ENCODE results near the gene COL11A2. TPM values are rescaled to one million over a fixed set of nuclear protein-coding genes. Genes with fewer than 3 reads are reported as not detected.

Gene COL11A2
- total and polyA plus RNA-seq, 2 of the 13 experiments (the other 11 are each of a cell fraction or from before 2014, with no cell fraction given), result 0.55 TPM

DNA sequence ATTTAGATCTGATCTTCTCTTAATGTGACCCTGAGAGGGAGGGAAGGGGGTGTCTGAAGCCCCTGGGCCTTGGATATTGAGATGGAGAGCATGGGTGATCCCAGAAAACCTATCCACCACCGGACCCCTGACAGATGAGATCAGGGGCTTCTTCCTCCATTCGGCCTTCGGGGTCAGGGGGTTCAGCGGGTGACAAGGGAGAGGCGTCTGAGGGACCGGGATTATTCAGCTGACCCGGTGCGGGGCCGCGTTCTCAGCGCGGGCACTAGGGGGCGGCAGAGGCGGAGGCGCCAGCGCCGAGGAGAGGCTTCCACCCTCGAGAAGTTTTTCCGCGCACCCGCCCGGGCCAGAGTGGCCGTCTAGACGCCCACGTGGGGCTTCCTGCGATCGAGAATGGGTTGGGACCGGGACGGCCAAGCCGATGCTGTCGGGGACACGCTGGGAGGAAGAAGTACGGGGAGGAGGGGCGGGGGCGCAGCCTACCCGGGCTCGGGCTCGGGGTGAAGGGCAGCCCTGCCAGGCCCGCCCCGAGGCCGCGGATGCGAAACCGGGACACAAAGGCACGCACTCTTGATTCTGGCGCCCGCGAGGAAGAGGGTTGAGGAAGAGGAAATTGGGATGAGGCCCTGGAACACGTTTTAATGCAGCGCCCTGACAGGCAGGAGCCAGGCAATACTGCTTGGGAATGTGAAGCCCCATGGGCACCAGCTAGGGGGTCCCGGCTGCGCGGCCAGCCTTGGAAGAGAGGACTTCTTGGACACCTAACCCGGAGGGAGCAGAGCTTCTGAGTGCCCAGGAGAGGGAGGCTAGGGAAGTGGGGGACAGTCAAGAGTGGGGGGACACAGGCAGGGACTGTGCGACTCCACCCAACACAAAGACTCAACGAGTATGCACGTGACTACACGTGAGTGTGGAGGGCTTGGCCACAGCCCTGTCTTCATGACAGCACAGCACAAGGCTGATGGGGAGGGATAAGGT is 30.6 kb downstream of the COL11A2 start (continued):
- TF ChIP-seq ZSCAN20 (CRISPR knock-in tag; IDR thresholded peaks at IDR 0.05; ENCODE audit: borderline replicate concordance), result no peak
- TF ChIP-seq ZNF557 (CRISPR knock-in tag; IDR thresholded peaks at IDR 0.05), result no peak
- TF ChIP-seq, protein P1, sequence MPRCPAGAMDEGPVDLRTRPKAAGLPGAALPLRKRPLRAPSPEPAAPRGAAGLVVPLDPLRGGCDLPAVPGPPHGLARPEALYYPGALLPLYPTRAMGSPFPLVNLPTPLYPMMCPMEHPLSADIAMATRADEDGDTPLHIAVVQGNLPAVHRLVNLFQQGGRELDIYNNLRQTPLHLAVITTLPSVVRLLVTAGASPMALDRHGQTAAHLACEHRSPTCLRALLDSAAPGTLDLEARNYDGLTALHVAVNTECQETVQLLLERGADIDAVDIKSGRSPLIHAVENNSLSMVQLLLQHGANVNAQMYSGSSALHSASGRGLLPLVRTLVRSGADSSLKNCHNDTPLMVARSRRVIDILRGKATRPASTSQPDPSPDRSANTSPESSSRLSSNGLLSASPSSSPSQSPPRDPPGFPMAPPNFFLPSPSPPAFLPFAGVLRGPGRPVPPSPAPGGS (CRISPR knock-in tag; IDR thresholded peaks at IDR 0.05), result peak; percentile 50; the same call in 1 of the 2 replicates
- no peak for TF ChIP-seq MEIS2 (CRISPR knock-in tag; IDR thresholded peaks at IDR 0.05)
- no peak for TF ChIP-seq SOX6 (IDR thresholded peaks at IDR 0.05)
- 0 out of 2 replicates have a peak, but pooled peaks have one; percentile 20 for TF ChIP-seq SOX6 (CRISPR knock-in tag; IDR thresholded peaks at IDR 0.05)
- TF ChIP-seq MBNL3 (CRISPR knock-in tag; conservative IDR thresholded peaks at IDR 0.05), result no peak
- TF ChIP-seq, protein P2, sequence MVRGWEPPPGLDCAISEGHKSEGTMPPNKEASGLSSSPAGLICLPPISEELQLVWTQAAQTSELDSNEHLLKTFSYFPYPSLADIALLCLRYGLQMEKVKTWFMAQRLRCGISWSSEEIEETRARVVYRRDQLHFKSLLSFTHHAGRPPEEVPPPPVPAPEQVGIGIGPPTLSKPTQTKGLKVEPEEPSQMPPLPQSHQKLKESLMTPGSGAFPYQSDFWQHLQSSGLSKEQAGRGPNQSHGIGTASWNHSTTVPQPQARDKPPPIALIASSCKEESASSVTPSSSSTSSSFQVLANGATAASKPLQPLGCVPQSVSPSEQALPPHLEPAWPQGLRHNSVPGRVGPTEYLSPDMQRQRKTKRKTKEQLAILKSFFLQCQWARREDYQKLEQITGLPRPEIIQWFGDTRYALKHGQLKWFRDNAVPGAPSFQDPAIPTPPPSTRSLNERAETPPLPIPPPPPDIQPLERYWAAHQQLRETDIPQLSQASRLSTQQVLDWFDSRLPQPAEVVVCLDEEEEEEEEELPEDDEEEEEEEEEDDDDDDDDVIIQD (CRISPR knock-in tag; IDR thresholded peaks at IDR 0.05; ENCODE audit: low read depth), result no peak
- TF ChIP-seq KMT2B (CRISPR knock-in tag; IDR thresholded peaks at IDR 0.05), result no peak
- TF ChIP-seq TCF7L2 (IDR thresholded peaks at IDR 0.05; ENCODE audit: low read depth, low read length), result no peak
- TF ChIP-seq, protein P3, sequence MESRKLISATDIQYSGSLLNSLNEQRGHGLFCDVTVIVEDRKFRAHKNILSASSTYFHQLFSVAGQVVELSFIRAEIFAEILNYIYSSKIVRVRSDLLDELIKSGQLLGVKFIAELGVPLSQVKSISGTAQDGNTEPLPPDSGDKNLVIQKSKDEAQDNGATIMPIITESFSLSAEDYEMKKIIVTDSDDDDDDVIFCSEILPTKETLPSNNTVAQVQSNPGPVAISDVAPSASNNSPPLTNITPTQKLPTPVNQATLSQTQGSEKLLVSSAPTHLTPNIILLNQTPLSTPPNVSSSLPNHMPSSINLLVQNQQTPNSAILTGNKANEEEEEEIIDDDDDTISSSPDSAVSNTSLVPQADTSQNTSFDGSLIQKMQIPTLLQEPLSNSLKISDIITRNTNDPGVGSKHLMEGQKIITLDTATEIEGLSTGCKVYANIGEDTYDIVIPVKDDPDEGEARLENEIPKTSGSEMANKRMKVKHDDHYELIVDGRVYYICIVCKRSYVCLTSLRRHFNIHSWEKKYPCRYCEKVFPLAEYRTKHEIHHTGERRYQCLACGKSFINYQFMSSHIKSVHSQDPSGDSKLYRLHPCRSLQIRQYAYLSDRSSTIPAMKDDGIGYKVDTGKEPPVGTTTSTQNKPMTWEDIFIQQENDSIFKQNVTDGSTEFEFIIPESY (CRISPR knock-in tag; IDR thresholded peaks at IDR 0.05), result no peak
- TF ChIP-seq, protein P4, sequence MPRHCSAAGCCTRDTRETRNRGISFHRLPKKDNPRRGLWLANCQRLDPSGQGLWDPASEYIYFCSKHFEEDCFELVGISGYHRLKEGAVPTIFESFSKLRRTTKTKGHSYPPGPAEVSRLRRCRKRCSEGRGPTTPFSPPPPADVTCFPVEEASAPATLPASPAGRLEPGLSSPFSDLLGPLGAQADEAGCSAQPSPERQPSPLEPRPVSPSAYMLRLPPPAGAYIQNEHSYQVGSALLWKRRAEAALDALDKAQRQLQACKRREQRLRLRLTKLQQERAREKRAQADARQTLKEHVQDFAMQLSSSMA (CRISPR knock-in tag; IDR thresholded peaks at IDR 0.05), result no peak
- TF ChIP-seq, protein P5, sequence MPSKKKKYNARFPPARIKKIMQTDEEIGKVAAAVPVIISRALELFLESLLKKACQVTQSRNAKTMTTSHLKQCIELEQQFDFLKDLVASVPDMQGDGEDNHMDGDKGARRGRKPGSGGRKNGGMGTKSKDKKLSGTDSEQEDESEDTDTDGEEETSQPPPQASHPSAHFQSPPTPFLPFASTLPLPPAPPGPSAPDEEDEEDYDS (CRISPR knock-in tag; IDR thresholded peaks at IDR 0.05), result no peak; the same call in 1 of the 2 replicates
- no peak for TF ChIP-seq ZBTB1 (CRISPR knock-in tag; IDR thresholded peaks at IDR 0.05; ENCODE audit: borderline replicate concordance)
- no peak for TF ChIP-seq KDM4B (CRISPR knock-in tag; IDR thresholded peaks at IDR 0.05)
- TF ChIP-seq, protein P6, sequence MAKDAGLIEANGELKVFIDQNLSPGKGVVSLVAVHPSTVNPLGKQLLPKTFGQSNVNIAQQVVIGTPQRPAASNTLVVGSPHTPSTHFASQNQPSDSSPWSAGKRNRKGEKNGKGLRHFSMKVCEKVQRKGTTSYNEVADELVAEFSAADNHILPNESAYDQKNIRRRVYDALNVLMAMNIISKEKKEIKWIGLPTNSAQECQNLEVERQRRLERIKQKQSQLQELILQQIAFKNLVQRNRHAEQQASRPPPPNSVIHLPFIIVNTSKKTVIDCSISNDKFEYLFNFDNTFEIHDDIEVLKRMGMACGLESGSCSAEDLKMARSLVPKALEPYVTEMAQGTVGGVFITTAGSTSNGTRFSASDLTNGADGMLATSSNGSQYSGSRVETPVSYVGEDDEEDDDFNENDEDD (CRISPR knock-in tag; IDR thresholded peaks at IDR 0.05; ENCODE audit: borderline replicate concordance), result peak; percentile 47; the same call in 1 of the 2 replicates
- TF ChIP-seq SRF (IDR thresholded peaks at IDR 0.05; ENCODE audit: low read depth, low read length), result no peak
- TF ChIP-seq, protein P7, sequence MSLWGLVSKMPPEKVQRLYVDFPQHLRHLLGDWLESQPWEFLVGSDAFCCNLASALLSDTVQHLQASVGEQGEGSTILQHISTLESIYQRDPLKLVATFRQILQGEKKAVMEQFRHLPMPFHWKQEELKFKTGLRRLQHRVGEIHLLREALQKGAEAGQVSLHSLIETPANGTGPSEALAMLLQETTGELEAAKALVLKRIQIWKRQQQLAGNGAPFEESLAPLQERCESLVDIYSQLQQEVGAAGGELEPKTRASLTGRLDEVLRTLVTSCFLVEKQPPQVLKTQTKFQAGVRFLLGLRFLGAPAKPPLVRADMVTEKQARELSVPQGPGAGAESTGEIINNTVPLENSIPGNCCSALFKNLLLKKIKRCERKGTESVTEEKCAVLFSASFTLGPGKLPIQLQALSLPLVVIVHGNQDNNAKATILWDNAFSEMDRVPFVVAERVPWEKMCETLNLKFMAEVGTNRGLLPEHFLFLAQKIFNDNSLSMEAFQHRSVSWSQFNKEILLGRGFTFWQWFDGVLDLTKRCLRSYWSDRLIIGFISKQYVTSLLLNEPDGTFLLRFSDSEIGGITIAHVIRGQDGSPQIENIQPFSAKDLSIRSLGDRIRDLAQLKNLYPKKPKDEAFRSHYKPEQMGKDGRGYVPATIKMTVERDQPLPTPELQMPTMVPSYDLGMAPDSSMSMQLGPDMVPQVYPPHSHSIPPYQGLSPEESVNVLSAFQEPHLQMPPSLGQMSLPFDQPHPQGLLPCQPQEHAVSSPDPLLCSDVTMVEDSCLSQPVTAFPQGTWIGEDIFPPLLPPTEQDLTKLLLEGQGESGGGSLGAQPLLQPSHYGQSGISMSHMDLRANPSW (CRISPR knock-in tag; IDR thresholded peaks at IDR 0.05; ENCODE audit: borderline replicate concordance), result no peak
